ENCODE results near the gene AGK. TPM values are rescaled to one million over a fixed set of nuclear protein-coding genes. Genes with fewer than 3 reads are reported as not detected.

AGK gene
- total RNA-seq, 1 experiment from 2014 or later = 32.2 TPM

GRCh38 chr7:141640239-141640840 is 89.1 kb downstream of the AGK start:
- Mint-ChIP-seq H3K27me3 (ENCODE audit: low read depth) (no peaks in the 10 kb centered on the region), H3K36me3 (peaks cover 12% of the 10 kb centered on the region), H3K27ac (no peak overlapping the region), H3K4me1 (peaks cover 26% of the 10 kb centered on the region), H3K4me3 (no peak overlapping the region), H3K9me3 (no peaks in the 10 kb centered on the region)
- ChIA-PET POLR2A (no interaction called here), CTCF (no interaction called here)
- DNase-seq (ENCODE audit: low spot score) = no peak
- ATAC-seq = peak; percentile 67
- TF ChIP-seq GRHL2 (CRISPR knock-in tag; IDR thresholded peaks at IDR 0.05; ENCODE audit: insufficient replicate concordance, severe bottlenecking) (no peak), AFF4 (CRISPR knock-in tag; IDR thresholded peaks at IDR 0.05; ENCODE audit: borderline replicate concordance) (no peak), MYBL2 (CRISPR knock-in tag; IDR thresholded peaks at IDR 0.05) (no peak), ZBTB21 (CRISPR knock-in tag; IDR thresholded peaks at IDR 0.05; ENCODE audit: borderline replicate concordance) (no peak), KAT7 (CRISPR knock-in tag; IDR thresholded peaks at IDR 0.05; ENCODE audit: borderline replicate concordance) (no peak), CTCF (IDR thresholded peaks at IDR 0.05) (no peak), CREB1 (CRISPR knock-in tag; IDR thresholded peaks at IDR 0.05) (no peak), ERG (CRISPR knock-in tag; IDR thresholded peaks at IDR 0.05) (no peak), FOXJ3 (CRISPR knock-in tag; IDR thresholded peaks at IDR 0.05; ENCODE audit: borderline replicate concordance) (no peak), RELA (CRISPR knock-in tag; IDR thresholded peaks at IDR 0.05; ENCODE audit: borderline replicate concordance) (no peak), ELF4 (CRISPR knock-in tag; IDR thresholded peaks at IDR 0.05; ENCODE audit: low read depth) (no peak), ZNF396 (CRISPR knock-in tag; IDR thresholded peaks at IDR 0.05; ENCODE audit: borderline replicate concordance) (no peak)

DNA sequence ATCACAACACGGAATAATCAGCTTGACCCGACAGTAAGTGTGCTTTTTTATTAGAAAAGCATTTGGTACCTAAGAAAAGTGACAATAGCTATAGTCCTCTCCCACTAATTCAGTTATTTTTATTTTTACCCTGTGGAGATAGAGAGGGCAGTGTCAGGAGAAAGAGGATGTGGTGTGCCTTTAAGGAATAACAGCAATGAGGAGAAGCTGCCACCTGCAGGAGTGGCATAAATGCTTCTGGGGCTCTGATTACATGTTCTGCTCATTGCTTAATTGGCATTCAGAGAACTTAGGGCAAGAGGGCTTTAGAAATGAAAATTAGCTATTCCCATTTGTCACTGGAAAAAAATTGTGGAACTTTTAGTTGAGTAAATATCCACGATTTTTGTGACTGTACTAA is 90.7 kb downstream of the AGK start:
- CTCF ChIA-PET = interaction anchor here (1.0 to 1.1 kb wide), 3 partner anchors 8 to 155 kb away, joined by 3 read pairs; no protein-coding TSS in a partner anchor
- no peaks in the 10 kb centered on the region for H3K27me3 Mint-ChIP-seq (ENCODE audit: low read depth)
- ATAC-seq (no peak), DNase-seq (ENCODE audit: low spot score) (no peak)
- TF ChIP-seq ZNF232 (CRISPR knock-in tag; IDR thresholded peaks at IDR 0.05) (no peak), CBFB (CRISPR knock-in tag; IDR thresholded peaks at IDR 0.05; ENCODE audit: low read depth) (no peak), JUN (CRISPR knock-in tag; IDR thresholded peaks at IDR 0.05) (no peak), CTCF (IDR thresholded peaks at IDR 0.05) (no peak), TEAD1 (CRISPR knock-in tag; IDR thresholded peaks at IDR 0.05) (no peak), TEAD4 (CRISPR knock-in tag; IDR thresholded peaks at IDR 0.05) (no peak), MLX (CRISPR knock-in tag; IDR thresholded peaks at IDR 0.05) (no peak), ATF3 (CRISPR knock-in tag; conservative IDR thresholded peaks at IDR 0.05) (no peak), TCF7 (CRISPR knock-in tag; IDR thresholded peaks at IDR 0.05; ENCODE audit: low read depth) (no peak)
- TF ChIP-seq, protein P1, sequence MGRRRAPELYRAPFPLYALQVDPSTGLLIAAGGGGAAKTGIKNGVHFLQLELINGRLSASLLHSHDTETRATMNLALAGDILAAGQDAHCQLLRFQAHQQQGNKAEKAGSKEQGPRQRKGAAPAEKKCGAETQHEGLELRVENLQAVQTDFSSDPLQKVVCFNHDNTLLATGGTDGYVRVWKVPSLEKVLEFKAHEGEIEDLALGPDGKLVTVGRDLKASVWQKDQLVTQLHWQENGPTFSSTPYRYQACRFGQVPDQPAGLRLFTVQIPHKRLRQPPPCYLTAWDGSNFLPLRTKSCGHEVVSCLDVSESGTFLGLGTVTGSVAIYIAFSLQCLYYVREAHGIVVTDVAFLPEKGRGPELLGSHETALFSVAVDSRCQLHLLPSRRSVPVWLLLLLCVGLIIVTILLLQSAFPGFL (CRISPR knock-in tag; IDR thresholded peaks at IDR 0.05; ENCODE audit: borderline replicate concordance) = no peak
- no peak overlapping the region for H3K27ac Mint-ChIP-seq
- no peak overlapping the region for H3K4me3 Mint-ChIP-seq
- H3K36me3 Mint-ChIP-seq = peaks cover 12% of the 10 kb centered on the region
- POLR2A ChIA-PET = no interaction called here
- no peaks in the 10 kb centered on the region for H3K9me3 Mint-ChIP-seq
- H3K4me1 Mint-ChIP-seq = peaks cover 26% of the 10 kb centered on the region
